ENCODE results near the gene CMTM5. TPM values are rescaled to one million over a fixed set of nuclear protein-coding genes. Genes with fewer than 3 reads are reported as not detected.
"Not testable (repeated sequence)": the region's sequence is repeated elsewhere in the genome, so short reads cannot be mapped to it uniquely, and the experiment has no call there.

The CMTM5 gene
- total RNA-seq, 1 donor = not detected

DNA sequence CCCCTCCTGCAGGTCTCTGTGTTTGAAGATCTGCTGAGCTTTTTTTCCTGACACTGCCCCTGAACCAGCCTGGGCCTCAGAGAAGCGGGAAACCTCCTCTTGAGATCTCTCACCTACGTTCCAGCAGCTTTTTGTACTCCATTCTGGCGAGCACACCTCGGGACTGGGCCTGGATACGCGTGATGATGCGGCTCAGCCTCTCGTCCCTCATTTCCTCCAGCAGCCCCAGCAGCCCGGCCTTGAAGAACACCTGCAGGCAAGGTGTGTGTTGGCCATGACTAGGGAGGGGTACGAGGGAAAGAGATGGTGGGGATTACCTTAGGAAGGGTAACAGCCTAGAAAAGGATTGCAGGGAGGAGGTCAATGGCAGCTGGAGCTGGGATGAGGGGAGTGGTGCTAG, 48.3 kb downstream of the CMTM5 start:
- Histone ChIP-seq H3K4me1 (ENCODE audit: insufficient read depth, low read length) (no peaks in the 10 kb centered on the region), H3K36me3 (ENCODE audit: insufficient read depth, low read length) (no peaks in the 10 kb centered on the region), H3K4me3 (ENCODE audit: insufficient read depth, low read length) (no peak overlapping the region), H3K79me2 (ENCODE audit: insufficient read depth, low read length) (no peaks in the 10 kb centered on the region), H3K4me2 (ENCODE audit: insufficient read depth, low read length) (no peak overlapping the region), H3K27ac (ENCODE audit: low read depth, low read length) (no peak overlapping the region), H2AFZ (ENCODE audit: low read length) (no peak overlapping the region), H3K27me3 (ENCODE audit: insufficient read depth, low read length) (peaks cover 3% of the 10 kb centered on the region), H3K9me3 (ENCODE audit: low read depth, low read length) (no peaks in the 10 kb centered on the region), H4K20me1 (ENCODE audit: insufficient read depth, low read length) (no peaks in the 10 kb centered on the region)
- DNase-seq (ENCODE audit: insufficient read length, low spot score, missing footprints) = no peak
- TF ChIP-seq, protein P1, sequence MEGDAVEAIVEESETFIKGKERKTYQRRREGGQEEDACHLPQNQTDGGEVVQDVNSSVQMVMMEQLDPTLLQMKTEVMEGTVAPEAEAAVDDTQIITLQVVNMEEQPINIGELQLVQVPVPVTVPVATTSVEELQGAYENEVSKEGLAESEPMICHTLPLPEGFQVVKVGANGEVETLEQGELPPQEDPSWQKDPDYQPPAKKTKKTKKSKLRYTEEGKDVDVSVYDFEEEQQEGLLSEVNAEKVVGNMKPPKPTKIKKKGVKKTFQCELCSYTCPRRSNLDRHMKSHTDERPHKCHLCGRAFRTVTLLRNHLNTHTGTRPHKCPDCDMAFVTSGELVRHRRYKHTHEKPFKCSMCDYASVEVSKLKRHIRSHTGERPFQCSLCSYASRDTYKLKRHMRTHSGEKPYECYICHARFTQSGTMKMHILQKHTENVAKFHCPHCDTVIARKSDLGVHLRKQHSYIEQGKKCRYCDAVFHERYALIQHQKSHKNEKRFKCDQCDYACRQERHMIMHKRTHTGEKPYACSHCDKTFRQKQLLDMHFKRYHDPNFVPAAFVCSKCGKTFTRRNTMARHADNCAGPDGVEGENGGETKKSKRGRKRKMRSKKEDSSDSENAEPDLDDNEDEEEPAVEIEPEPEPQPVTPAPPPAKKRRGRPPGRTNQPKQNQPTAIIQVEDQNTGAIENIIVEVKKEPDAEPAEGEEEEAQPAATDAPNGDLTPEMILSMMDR (IDR thresholded peaks at IDR 0.05; ENCODE audit: extremely low read depth, low read depth, low read length) = no peak

DNA sequence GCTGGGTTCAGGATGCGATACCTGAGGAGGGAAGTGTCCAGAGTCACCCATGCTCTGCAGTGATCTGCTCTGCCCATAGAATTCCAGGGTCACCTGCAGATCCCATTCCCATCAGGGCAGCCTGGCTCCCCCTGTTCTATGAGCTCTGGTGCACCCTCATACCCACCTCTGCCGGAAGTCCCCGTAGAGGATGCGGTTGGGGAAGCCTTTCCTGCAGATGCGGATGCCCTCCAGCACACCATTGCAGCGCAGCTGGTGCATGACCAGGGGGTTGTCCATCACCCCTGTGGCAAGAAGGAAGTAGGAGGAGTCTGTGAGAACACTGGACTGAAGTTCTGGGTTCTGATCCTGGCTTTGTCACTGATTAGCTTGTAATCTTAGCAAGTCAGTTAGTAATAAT, 49.0 kb downstream of the CMTM5 start:
- not testable (repeated sequence) for H3K79me2 ChIP-seq (ENCODE audit: insufficient read depth, low read length); H3K27ac ChIP-seq (ENCODE audit: low read depth, low read length); H3K27me3 ChIP-seq (ENCODE audit: insufficient read depth, low read length); H3K9me3 ChIP-seq (ENCODE audit: low read depth, low read length); H3K4me3 ChIP-seq (ENCODE audit: insufficient read depth, low read length); DNase-seq (ENCODE audit: insufficient read length, low spot score, missing footprints); H3K4me1 ChIP-seq (ENCODE audit: insufficient read depth, low read length); H3K36me3 ChIP-seq (ENCODE audit: insufficient read depth, low read length); H4K20me1 ChIP-seq (ENCODE audit: insufficient read depth, low read length); H2AFZ ChIP-seq (ENCODE audit: low read length); H3K4me2 ChIP-seq (ENCODE audit: insufficient read depth, low read length)

DNA sequence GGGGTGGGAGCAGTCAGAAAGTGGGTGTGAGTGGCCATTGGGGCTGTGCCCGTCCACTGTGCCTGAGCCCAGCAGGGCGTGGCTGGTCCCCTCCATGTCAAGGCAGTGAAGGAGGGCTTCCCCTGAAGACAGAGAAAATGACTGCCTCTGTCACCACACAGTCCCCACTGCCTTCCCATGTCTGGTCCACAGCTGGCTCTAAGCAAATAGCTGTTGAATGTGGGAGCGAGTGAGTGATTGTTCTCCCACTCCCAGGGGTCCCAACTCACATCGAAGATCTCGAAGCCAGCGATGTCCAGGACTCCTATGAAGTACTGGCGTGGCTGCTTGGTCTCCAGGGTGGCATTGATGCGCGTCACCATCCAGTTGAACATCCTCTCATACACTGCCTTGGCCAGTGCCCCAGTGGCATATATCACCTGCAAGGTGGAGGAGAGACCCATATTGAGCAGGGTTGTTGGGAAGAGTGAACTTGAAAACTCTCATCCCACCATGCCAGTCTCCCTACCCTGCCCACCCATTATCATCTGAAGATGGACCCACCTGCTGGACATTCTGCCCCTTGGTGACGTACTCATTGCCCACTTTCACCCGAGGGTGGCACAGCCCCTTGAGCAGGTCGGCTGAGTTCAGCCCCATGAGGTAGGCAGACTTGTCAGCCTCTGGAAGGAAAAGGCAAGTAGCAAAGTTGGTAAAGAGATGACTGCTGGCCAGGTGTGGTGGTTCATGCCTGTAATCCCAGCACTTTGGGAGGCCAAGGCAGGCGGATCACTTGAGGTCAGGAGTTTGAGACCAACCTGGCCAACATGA, 52.0 kb downstream of the CMTM5 start:
- Histone ChIP-seq H3K4me1 (ENCODE audit: insufficient read depth, low read length) (no peaks in the 10 kb centered on the region), H3K79me2 (ENCODE audit: insufficient read depth, low read length) (no peaks in the 10 kb centered on the region), H4K20me1 (ENCODE audit: insufficient read depth, low read length) (no peaks in the 10 kb centered on the region), H3K36me3 (ENCODE audit: insufficient read depth, low read length) (no peaks in the 10 kb centered on the region), H3K9me3 (ENCODE audit: low read depth, low read length) (no peaks in the 10 kb centered on the region), H3K27ac (ENCODE audit: low read depth, low read length) (no peak overlapping the region), H3K27me3 (ENCODE audit: insufficient read depth, low read length) (peaks cover 5% of the 10 kb centered on the region), H3K4me2 (ENCODE audit: insufficient read depth, low read length) (no peak overlapping the region), H3K4me3 (ENCODE audit: insufficient read depth, low read length) (no peak overlapping the region), H2AFZ (ENCODE audit: low read length) (no peak overlapping the region)
- DNase-seq (ENCODE audit: insufficient read length, low spot score, missing footprints) = no peak
- TF ChIP-seq, protein P1 (IDR thresholded peaks at IDR 0.05; ENCODE audit: extremely low read depth, low read depth, low read length) = no peak

Small RNA genes lying within 50 kb of the gene (small RNA-seq; reads per million reads assigned to genes)
- gene MIR208A = not detected
- not detected for gene MIR208B

Other genes starting within 250 kb of the CMTM5 start
- 4.3 and 10.9 TPM in 2 replicates for gene SLC7A8, start 193.4 kb upstream of the CMTM5 start, total RNA-seq
- not detected in 2 replicates for gene RNF212B, start 139.1 kb upstream of the CMTM5 start, total RNA-seq
- gene HOMEZ, start 90.9 kb upstream of the CMTM5 start, total RNA-seq = 5.4 and 8.0 TPM in 2 replicates
- 7.6 and 9.1 TPM in 2 replicates for gene PPP1R3E, start 74.2 kb upstream of the CMTM5 start, total RNA-seq
- 19.5 and 21.2 TPM in 2 replicates for gene BCL2L2, start 70.2 kb upstream of the CMTM5 start, total RNA-seq
- gene PABPN1, start 55.6 kb upstream of the CMTM5 start, total RNA-seq = 42.3 and 51.9 TPM in 2 replicates
- 18.1 and 19.7 TPM in 2 replicates for gene SLC22A17, start 24.2 kb upstream of the CMTM5 start, total RNA-seq
- gene EFS, start 11.9 kb upstream of the CMTM5 start, total RNA-seq = 9.8 and 14.1 TPM in 2 replicates
- gene IL25, start 4.2 kb upstream of the CMTM5 start, total RNA-seq = not detected in 2 replicates
- gene MYH6, start 31.2 kb downstream of the CMTM5 start, total RNA-seq = under 0.01 TPM in 1 of 2 replicates, not detected in the other
- gene MYH7, start 58.6 kb downstream of the CMTM5 start, total RNA-seq = not detected in 2 replicates
- 37.4 and 49.6 TPM in 2 replicates for gene NGDN, start 92.7 kb downstream of the CMTM5 start, total RNA-seq
- gene ZFHX2, start 174.7 kb downstream of the CMTM5 start, total RNA-seq = 0.59 and 0.72 TPM in 2 replicates
- 27.4 and 27.5 TPM in 2 replicates for gene THTPA, start 179.2 kb downstream of the CMTM5 start, total RNA-seq
- 7.7 and 10.9 TPM in 2 replicates for gene AP1G2, start 190.7 kb downstream of the CMTM5 start, total RNA-seq
- gene JPH4, start 201.7 kb downstream of the CMTM5 start, total RNA-seq = not detected in 2 replicates

Measured in osteoblast (primary cell).